ENCODE results near the gene RPL7L1. TPM values are rescaled to one million over a fixed set of nuclear protein-coding genes. Genes with fewer than 3 reads are reported as not detected.
"Not testable (repeated sequence)": the region's sequence is repeated elsewhere in the genome, so short reads cannot be mapped to it uniquely, and the experiment has no call there.

Gene RPL7L1
- total and polyA plus RNA-seq, 2 donors (not counting 1 experiment from before 2014, with no cell fraction given) = 80.0 to 108 TPM

GRCh38 chr6:42901538-42901957 lies 22.1 kb downstream of the RPL7L1 start:
- peak; percentile 70 to 86 for DNase-seq (ENCODE audit: low read depth in 2 of 2)
- Histone ChIP-seq H4K20me1 (ENCODE audit: control insufficient read depth, extremely low read depth, insufficient read depth, low read length) (no peaks in the 10 kb centered on the region), H3K4me1 (ENCODE audit: control insufficient read depth, extremely low read depth, insufficient read depth, low read length) (peaks cover 4% of the 10 kb centered on the region), H3K4me3 (replicated peaks in 1 of 4; ENCODE audit: control extremely low read depth in 1 of 4, insufficient read depth in 1 of 4, low read depth in 3 of 4, low read length in 4 of 4) (no peak overlapping the region), H2AFZ (ENCODE audit: low read length) (peak overlapping the region; percentile 57), H3K9ac (ENCODE audit: insufficient read depth, low read length) (peak overlapping the region; percentile 7), H3K27ac (ENCODE audit: insufficient read depth, low read length) (no peak overlapping the region), H3K36me3 (ENCODE audit: control insufficient read depth, insufficient read depth, low read length) (no peaks in the 10 kb centered on the region), H3K9me3 (ENCODE audit: control insufficient read depth, insufficient read depth, low read depth, low read length) (no peaks in the 10 kb centered on the region), H3K27me3 (ENCODE audit: control insufficient read depth, insufficient read depth, low read length) (no peaks in the 10 kb centered on the region), H3K4me2 (ENCODE audit: extremely low read depth, insufficient read depth, low read length) (no peak overlapping the region), H3K79me2 (ENCODE audit: control insufficient read depth, insufficient read depth, low read length) (no peaks in the 10 kb centered on the region)
- TF ChIP-seq CTCF (conservative IDR thresholded peaks at IDR 0.05 in 1 of 2, IDR thresholded peaks at IDR 0.05 in 1 of 2; ENCODE audit: low read depth in 1 of 2, low read length in 2 of 2) = peak; percentile 75 to 82
- no peak for TF ChIP-seq EZH2 (IDR thresholded peaks at IDR 0.05; ENCODE audit: low read length, missing control alignments)

- H3K79me2 ChIP-seq (ENCODE audit: control insufficient read depth, insufficient read depth, low read length); H3K9ac ChIP-seq (ENCODE audit: insufficient read depth, low read length); DNase-seq (ENCODE audit: low read depth in 2 of 2); H3K4me2 ChIP-seq (ENCODE audit: extremely low read depth, insufficient read depth, low read length); H3K4me3 ChIP-seq (replicated peaks in 1 of 4; ENCODE audit: control extremely low read depth in 1 of 4, insufficient read depth in 1 of 4, low read depth in 3 of 4, low read length in 4 of 4); H2AFZ ChIP-seq (ENCODE audit: low read length); H3K27me3 ChIP-seq (ENCODE audit: control insufficient read depth, insufficient read depth, low read length); H3K4me1 ChIP-seq (ENCODE audit: control insufficient read depth, extremely low read depth, insufficient read depth, low read length); H3K9me3 ChIP-seq (ENCODE audit: control insufficient read depth, insufficient read depth, low read depth, low read length); H3K36me3 ChIP-seq (ENCODE audit: control insufficient read depth, insufficient read depth, low read length); H3K27ac ChIP-seq (ENCODE audit: insufficient read depth, low read length); H4K20me1 ChIP-seq (ENCODE audit: control insufficient read depth, extremely low read depth, insufficient read depth, low read length): not testable (repeated sequence)
Measured at GRCh38 chr6:42902429-42903263, 23.2 kb downstream of the RPL7L1 start.

- H3K9ac ChIP-seq (ENCODE audit: insufficient read depth, low read length) = no peak overlapping the region
- H3K36me3 ChIP-seq (ENCODE audit: control insufficient read depth, insufficient read depth, low read length) = no peaks in the 10 kb centered on the region
- TF ChIP-seq EZH2 (IDR thresholded peaks at IDR 0.05; ENCODE audit: low read length, missing control alignments) = no peak
- no peak for TF ChIP-seq CTCF (conservative IDR thresholded peaks at IDR 0.05 in 1 of 2, IDR thresholded peaks at IDR 0.05 in 1 of 2; ENCODE audit: low read depth in 1 of 2, low read length in 2 of 2)
- H3K4me3 ChIP-seq (replicated peaks in 1 of 4; ENCODE audit: control extremely low read depth in 1 of 4, insufficient read depth in 1 of 4, low read depth in 3 of 4, low read length in 4 of 4) = no peak overlapping the region
- H2AFZ ChIP-seq (ENCODE audit: low read length) = no peak overlapping the region
- no peak for DNase-seq (ENCODE audit: low read depth in 2 of 2)
- H3K27me3 ChIP-seq (ENCODE audit: control insufficient read depth, insufficient read depth, low read length) = no peaks in the 10 kb centered on the region
- no peaks in the 10 kb centered on the region for H3K9me3 ChIP-seq (ENCODE audit: control insufficient read depth, insufficient read depth, low read depth, low read length)
- H3K27ac ChIP-seq (ENCODE audit: insufficient read depth, low read length) = no peak overlapping the region
- H3K4me1 ChIP-seq (ENCODE audit: control insufficient read depth, extremely low read depth, insufficient read depth, low read length) = peaks cover 4% of the 10 kb centered on the region
- H3K4me2 ChIP-seq (ENCODE audit: extremely low read depth, insufficient read depth, low read length) = no peak overlapping the region
- no peaks in the 10 kb centered on the region for H3K79me2 ChIP-seq (ENCODE audit: control insufficient read depth, insufficient read depth, low read length)
- H4K20me1 ChIP-seq (ENCODE audit: control insufficient read depth, extremely low read depth, insufficient read depth, low read length) = no peaks in the 10 kb centered on the region
Measured at GRCh38 chr6:42904467-42904866, 25.1 kb downstream of the RPL7L1 start.

All from fibroblast of lung (primary cell).